H54 (cell line): Measurements from ENCODE around the gene PDE4B.
"Not testable (repeated sequence)": the region's sequence is repeated elsewhere in the genome, so short reads cannot be mapped to it uniquely, and the experiment has no call there.

ENCODE experiments used
- DNase-seq: peaks from one replicate; pipeline ENCODE4 v3.0.0; 2011; ENCODE audit warnings: low spot score, mixed read lengths; ENCODE audit not compliant: insufficient read length
- FAIRE-seq: peaks from 3 replicates; lab custom pipeline; 2011; peaks lifted over from hg19 to GRCh38; lab: Jason Lieb, UNC
- POLR2A ChIP-seq: IDR thresholded peaks from 2 replicates; pipeline ENCODE4 v1.6.1; 2011; ENCODE audit warnings: low read depth, mild to moderate bottlenecking, low read length

Gene PDE4B

DNA sequence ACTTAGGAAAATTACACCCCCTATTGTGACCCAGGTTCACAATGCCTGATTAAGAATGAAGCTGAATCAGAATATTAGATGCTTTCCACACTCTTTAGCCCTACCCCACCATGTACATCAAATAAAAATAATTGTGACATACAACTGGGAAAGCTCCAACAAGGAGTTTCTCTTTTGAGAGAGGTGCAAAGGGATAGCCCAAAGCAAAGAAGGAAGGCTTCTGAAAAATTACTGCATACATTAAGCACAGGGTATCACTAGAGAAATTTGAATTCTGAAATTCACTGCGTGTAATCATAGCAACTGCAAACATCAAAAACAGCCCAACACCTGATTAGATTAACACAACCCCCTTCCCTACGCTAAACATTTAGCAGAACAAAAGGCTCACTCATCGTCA is 34.1 kb downstream of the PDE4B start:
- no peak for FAIRE-seq
- no peak for DNase-seq
- TF ChIP-seq POLR2A, result no peak

DNA sequence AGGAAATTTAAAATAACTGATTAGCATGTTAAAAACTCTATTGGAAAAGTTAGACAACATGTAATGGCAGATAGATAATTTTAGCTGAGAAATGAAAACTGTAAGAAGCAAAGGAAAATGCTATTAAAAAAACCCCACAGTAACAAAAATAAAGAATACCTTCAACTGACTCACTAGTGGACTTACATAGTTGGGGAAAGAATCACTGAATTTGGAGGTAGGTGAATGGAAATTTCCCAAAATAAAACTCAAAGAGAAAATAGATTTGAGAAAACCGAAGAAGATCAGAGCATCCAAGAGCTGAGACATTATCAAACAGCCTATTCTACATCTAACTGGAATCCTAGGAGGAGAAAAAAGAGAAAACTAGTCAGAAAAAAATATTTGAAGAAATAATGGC is 34.7 kb downstream of the PDE4B start:
- FAIRE-seq (no peak), DNase-seq (no peak)

DNA sequence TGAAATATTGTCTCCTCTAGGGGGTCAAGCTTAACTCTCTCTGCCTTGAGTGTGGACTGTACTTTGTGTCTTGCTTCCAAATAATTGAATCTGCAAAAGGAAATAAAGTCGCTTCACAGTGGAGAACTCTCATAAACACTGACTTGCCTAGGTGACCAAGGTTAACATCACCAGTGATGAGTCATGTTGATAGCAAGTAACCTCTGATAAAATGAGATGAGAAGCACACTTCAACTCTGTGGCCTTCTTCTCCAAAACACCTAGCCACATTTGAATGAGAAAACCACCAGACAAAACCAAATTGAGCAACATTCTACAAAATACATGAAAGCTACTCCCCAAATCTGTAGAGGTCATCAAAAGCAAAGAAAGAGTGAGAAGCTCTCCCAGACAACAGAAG is 37.6 kb downstream of the PDE4B start:
- DNase-seq, result no peak

More for the DNA sequence above, 34.7 kb downstream of the PDE4B start:
- TF ChIP-seq POLR2A, result no peak

DNA sequence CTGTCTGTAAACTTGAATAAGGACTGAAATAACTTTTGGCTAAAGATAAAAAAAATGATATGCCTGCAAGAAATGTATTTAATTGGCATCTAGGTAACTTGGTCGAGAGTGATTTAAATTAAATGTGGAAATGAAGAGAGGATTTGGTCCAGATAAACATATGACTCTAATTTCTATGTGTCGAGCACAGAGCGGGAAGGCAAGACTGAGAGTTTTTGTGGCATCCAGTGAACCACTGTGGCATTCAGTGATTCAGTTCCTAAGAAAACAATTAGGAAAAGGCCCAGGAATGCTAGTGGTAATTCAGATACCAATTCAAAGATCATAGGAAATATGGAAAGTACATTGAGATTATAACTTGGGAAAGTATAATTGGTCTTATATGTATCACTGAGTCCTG is 39.6 kb downstream of the PDE4B start:
- no peak for DNase-seq

More for the DNA sequence above, 37.6 kb downstream of the PDE4B start:
- no peak for FAIRE-seq
- TF ChIP-seq POLR2A, result no peak

DNA sequence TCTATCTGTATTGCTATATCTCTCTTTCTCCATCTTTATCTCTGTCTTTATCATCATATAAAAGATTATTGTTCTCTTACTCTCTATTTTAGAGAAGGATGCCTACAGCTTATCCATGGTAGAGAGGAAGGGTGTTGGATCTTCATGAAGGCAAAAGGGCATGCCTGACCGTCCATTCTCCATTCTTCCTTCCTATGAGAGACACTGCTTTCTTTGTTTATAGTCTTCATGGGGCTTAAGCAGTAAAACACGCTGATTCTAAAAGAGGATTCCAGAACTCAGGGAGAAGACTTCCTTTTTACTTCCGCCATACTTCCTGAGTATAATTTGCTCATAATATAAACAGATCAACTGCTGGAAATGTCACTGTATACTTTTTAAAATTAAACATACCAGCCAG is 44.0 kb downstream of the PDE4B start:
- TF ChIP-seq POLR2A, result no peak
- FAIRE-seq, result no peak
- DNase-seq, result no peak

More for the DNA sequence above, 39.6 kb downstream of the PDE4B start:
- peak; percentile 82 for FAIRE-seq
- TF ChIP-seq POLR2A, result no peak

DNA sequence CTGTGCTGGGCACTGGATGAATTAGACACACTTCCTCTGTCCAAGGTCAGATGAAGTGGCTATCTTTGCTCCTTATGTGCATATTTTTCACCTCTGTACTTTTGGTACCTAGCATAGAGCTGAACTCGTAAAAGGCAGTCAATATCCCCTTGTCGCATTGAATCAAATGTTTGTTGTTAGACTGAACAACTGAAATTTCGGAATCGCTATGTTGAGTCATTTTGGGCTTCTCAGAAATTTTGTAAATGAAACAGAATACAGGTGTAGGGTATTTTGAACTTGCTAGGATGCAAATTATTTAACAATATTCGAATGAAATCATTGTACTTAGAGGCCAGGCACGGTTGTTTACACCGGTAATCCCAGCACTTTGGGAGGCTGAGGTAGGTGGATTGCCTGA is 48.0 kb downstream of the PDE4B start:
- no peak for DNase-seq
- no peak for TF ChIP-seq POLR2A
- FAIRE-seq, result no peak

DNA sequence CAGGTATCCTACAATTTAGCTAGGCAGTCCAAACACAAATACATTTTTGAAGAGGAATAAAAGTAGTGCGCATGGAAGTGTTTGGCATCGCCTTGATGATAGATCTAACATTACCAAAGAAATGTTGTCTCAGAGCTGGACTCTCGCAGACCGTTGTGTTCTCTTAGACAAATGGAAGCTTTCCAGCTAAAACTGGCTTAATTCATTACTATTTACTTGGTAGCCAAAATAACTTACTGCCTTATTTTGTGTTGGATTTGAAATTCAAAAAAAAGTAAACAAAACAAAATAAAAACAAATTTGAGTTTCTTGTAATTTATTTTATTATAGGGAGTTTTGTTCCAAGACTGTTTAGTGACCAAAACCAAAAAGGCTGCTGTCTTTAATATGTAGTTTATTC is 51.6 kb downstream of the PDE4B start:
- TF ChIP-seq POLR2A, result no peak
- FAIRE-seq (no peak), DNase-seq (no peak)

DNA sequence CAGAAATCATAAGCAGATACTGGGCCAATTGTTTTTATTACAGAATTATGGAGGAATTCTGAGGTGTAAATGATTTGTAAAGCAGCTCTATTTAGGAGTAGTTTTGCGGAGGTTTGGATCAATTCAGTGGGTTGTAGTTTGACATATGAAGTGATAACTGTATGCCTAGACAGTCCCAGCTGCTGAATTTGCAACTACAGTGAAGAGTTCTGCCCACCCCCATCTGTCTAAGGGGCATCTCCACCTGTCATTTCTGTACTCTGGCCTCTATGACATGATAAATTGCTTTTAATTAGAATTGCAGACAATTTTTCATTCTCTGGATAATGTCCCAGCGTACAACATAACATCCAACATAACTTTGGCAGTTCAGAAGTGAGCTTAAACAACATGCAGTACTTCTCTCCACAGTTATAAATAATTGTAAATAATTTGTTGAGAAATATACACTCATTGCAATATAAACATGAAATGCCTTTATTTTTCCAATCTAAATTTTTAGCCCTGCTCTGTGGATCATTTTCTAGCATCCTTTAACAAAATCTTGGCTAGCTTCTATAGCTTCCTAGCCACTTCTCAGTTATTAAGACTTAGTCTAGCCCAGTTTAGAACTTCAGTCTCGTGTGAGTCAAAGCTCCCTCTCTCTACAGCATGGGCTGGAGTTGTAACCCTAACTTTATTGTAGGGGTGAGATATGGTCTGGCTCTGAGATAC is 52.3 kb downstream of the PDE4B start:
- TF ChIP-seq POLR2A, result no peak
- no peak for DNase-seq
- FAIRE-seq, result no peak

DNA sequence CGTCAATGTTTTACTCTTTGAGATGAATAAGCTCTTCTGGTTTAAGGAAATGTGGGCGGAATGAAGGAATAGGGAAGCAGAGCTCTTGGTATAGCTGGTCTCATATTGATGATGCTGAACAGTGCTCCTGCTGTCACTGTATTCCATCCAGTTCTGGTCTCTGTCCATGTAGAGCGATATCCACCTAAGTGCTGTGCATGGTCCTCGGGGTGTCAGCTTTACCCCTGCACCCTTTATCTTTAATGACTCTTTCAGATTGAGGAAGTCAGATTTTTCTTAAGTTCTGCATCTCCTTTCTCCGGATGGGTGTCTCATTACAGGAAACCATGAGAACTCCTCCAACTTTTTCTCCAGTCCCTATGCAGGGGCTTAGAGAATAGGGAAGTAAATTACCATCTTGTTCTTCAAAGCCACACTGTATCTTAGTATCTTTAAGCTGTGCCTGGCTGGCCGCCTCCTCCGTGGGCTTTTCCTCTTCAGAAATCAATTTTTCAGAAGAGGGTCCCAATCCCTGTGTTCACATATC is 52.9 kb downstream of the PDE4B start:
- TF ChIP-seq POLR2A, result no peak
- DNase-seq, result no peak
- FAIRE-seq, result no peak

DNA sequence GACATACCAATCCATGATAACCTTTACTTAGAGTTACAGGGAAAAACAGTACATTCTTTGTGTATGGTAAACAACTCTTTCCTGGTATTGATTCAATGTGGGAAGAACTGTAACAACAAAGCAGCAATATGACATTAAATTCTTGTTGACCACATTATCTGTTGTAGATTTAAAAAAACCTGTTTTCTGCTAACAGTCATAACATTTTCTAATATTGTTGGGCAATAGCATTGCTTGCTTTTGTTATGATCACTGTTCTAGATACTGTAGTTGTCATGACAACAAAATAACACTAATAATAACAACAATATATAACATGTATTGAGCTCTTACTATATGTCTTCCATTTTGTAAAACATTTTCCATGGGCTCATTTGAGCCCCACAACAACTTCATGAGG is 54.2 kb downstream of the PDE4B start:
- TF ChIP-seq POLR2A, result no peak
- FAIRE-seq (no peak), DNase-seq (no peak)

DNA sequence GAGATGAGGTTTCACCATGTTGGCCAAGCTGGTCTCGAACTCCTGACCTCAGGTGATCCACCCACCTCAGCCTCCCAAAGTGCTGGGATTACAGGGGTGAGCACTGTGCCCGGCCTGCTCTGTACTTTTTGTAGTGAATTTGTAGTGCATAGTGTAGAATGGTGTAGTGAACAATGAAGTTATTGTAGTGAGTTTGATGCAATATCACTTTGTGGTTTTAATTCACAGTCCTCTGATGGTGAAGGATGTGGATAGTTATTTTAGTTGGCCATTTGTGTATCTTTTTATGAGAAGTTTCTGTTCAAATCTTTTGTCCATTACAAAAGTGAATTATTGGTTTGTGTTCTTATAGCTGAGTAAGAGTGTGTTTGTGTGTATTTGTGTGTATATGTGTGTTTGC is 57.6 kb downstream of the PDE4B start:
- FAIRE-seq (no peak), DNase-seq (no peak)
- no peak for TF ChIP-seq POLR2A

DNA sequence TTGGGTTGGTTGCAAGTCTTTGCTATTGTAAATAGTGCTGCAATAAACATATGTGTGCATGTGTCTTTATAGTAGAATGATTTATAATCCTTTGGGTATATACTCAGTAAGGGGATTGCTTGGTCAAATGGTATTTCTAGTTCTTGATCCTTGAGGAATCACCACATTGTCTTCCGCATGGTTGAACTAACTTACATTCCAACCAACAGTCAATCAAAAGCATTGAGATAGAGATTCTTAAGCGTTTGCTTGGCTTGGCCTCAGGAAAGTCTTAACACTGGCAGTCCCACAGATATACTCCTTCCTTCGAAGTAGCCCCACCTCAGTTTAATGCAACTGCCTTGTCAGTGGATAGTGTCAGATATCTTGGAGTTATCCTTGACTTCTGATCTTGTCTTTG is 63.9 kb downstream of the PDE4B start:
- not testable (repeated sequence) for FAIRE-seq, DNase-seq

DNA sequence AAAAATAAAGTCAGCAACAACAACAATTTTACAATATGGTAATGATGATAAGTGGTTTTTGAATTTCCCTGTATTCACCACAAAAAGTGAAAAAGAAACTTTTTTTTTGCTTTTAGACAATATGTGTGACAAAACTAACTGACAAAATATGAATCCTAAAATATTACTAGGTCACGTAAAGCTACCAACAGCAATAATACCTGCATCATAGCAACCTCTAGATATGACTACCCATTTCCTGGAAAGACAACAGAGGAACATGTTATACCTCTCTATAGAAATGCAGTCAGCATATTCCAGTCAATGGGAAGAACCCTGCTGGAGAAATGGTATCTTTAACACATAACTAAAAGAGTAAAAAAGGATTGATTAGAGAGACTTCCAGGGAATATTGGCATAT is 73.7 kb downstream of the PDE4B start:
- no peak for TF ChIP-seq POLR2A
- FAIRE-seq (no peak), DNase-seq (no peak)

DNA sequence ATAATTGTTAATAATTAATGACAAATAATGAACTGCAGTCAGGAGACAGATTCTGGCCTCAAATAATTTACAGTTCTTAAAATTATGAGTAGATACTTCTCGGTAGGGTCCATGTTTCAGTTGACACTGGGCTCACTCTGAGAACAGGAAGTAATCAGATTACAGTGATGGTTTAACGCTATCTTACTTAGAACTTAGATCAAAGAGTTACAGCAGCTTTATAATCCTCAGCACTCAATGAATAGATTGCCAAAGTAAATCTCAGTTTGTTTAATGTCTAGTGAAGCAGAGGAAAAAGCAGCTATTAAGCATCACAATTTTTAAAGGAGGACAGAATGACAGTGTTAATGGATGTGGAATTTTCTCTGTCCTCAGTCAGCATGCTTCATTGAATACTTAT is 79.6 kb downstream of the PDE4B start:
- no peak for TF ChIP-seq POLR2A
- no peak for FAIRE-seq
- no peak for DNase-seq

DNA sequence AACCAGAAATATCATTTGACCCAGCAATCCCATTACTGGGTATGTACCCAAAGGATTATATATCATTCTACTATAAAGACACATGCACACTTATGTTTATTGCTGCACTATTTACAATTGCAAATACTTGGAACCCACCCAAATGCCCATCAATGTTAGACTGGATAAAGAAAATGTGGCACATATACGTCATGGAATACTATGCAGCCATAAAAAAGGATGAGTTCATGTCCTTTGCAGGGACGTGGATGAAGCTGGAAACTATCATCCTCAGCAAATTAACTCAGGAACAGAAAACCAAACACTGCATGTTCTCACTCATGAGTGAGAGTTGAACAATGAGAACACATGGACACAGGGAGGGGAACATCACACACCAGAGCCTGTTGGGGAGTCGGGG is 85.6 kb downstream of the PDE4B start:
- FAIRE-seq, DNase-seq: not testable (repeated sequence)
